GM19025 (cell line): ENCODE data around the gene MXRA7.
"Not testable (repeated sequence)": the region's sequence is repeated elsewhere in the genome, so short reads cannot be mapped to it uniquely, and the experiment has no call there.

Source experiments
- ATAC-seq: cut with Tn5 transposase; IDR thresholded peaks from one replicate; pipeline ENCODE4 v1.9.1; 2021; ENCODE audit warnings: mild to moderate bottlenecking, low read depth, moderate library complexity; ENCODE audit not compliant: unreplicated experiment

The MXRA7 gene

DNA sequence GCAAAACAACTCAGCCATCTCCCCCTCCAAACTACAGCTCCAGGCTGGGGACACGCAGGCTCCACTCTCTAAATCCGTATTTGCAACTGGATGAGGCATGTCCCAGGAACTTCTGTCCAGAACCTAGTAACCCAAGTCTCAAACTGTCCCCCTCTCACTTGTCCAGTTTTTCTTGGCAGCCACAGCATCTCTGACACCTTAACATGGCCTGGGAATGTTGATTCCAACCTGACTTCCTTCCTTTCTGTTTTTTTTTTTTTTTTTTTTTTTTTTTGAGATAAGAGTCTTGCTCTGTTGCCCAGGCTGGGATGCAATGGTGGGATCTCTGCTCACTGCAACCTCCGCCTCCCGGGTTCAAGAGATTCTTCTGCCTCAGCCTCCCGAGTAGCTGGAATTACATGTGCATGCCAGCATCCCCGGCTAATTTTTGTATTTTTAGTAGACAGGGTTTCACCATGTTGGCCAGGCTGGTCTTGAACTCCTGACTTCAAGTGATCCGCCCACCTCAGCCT is 12.2 kb downstream of the MXRA7 start:
- ATAC-seq = not testable (repeated sequence)

DNA sequence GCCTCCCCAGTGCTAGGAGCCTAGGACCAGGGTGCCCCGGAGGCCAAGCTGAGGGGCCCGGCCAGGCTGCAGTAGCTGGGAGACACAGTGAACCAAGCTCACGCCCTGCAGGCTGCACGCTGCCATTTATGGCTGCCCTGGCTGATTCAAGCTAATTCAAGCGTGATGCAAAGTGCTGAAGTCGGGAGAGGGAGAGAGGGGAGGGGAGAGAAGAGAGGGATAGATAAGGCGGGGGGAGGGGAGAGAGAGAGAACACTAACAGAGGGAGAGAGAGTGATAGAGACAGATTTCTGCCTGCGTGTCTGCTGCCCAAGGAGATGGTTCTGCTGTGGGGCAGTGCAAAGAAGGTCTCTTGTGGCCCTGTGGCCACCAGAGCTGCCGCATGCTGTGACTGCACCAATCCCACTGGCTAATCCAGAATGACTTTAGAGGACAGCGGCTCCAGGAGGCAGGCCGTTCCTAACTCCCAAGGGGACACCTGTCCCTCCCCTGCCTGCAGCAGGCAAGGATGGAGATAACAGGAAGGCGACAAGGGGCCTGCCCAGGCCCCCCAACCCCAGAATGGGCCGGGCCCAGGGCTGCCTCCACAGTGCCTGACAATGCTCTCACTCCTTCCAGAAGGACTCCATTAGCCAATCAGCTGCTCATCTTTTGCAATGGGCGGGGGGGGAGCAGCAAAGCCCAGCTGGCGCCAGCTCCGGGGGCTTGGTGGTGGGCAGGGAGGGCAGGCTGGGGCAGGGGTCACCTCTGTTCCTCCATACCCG is 12.9 kb downstream of the MXRA7 start:
- ATAC-seq = no peak

DNA sequence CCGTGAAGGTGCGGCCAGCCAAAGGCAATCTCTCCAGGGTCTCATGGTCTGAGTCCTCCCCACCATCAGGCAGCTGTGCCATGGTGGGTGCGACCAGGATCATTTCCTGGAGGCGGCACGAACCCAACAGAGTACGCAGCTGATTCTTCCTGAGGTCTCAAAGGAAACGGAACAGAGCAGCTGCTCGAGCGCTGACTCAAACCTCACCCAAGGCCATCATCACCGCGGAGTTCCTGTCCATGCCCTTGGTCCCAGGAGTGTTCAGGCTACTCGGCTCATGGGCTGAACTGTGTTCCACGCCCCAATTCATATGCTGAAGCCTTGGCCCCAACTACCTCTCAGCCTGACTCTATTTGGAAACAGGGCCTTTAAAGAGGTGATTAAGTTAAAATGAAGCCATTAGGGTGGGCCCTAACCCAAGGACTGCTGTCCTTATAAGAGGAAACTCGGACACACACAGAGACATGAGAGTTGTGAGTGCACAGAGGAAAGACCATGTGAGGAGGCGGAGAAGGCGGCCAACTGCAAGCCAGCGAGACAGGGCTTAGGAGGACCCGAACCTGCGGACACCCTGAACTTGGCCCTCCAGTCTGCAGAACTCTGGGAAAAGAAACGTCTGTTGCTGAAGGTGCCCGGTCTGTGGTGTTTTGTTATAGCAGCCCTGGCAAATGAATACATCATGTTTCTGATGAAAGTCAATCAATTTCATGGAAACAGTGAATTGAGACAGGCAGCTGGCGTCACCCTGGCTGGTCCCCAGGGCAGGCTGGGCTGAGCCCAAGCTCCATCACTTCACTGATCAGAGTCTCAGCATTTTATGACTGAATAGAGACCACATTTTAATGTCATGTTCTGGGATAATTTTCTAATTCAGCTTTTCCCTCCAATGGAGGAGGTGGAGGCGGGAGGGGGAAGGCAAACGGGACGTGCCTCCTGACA is 13.7 kb downstream of the MXRA7 start:
- ATAC-seq = peak; percentile 61

DNA sequence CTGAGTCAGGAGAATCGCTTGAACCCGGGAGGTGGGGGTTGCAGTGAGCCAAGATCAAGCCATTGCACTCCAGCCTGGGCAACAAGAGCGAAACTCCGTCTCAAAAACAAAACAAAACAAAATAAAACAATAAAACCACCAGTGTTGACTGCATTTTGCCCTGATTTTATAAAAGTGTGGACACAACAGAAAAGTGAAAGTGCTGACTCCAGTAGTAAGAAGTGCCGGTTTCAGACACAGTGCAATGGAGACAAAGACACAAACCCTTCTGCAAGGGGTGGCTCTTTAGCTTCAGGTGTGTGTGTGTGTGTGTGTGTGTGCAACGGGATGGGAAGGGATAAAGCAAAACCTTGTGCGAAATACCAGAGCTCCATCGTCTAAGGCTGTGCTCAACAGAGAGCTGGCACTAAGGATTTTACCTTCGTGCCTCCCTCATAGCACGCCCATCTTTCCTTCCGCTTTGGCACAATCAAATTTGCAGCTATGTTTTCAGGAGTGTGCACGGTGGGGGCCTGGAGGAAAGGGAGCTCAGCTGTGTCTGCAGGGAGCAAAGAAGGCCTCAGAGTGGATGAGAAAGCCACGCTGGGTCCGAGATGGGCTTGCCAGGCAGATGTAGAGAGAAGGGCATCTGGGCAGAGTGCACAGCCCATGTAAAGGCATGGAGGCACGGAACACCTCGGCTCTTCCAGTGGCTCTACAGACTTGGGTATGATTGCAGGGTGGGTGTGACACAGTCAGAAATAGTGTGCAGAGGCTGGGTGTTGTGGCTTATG is 15.5 kb downstream of the MXRA7 start:
- no peak for ATAC-seq

DNA sequence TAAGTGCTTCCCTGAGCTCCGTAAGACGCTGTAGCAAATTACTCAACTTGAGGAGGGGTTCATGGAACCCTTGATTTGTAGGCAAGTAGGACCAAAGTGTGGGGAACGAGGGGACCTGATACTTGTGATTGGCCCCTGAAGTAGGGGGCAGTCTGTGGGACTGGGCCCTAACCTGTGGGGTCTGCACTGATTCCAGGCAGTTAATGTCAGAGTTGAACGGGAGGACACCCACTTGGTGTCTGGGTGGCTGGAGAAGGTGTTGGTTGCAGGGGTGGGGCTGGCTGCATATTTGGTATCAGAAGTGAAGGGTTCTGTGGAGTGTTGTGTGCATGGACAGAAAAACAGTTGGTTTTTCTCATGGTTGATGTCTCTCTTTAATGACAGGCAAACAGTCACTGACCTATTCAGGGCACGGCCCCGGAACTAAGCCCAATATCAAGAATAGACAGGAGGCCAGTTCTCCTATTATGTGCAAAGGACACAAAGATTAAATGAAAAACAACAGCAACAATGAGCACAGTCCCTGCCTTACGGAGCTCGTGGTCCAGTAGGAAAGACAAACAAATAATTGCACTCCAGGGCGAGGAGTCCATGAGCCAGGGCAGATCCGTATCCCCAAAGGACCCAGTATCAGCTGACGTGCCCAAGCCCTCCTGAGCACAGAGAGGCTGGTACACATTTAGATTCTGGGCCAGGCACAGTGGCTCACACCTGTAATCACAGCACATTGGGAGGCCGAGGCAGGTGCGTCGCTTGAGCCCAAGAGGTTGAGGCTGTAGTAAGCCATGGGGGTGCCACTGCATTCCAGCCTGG is 19.2 kb downstream of the MXRA7 start:
- no peak for ATAC-seq

DNA sequence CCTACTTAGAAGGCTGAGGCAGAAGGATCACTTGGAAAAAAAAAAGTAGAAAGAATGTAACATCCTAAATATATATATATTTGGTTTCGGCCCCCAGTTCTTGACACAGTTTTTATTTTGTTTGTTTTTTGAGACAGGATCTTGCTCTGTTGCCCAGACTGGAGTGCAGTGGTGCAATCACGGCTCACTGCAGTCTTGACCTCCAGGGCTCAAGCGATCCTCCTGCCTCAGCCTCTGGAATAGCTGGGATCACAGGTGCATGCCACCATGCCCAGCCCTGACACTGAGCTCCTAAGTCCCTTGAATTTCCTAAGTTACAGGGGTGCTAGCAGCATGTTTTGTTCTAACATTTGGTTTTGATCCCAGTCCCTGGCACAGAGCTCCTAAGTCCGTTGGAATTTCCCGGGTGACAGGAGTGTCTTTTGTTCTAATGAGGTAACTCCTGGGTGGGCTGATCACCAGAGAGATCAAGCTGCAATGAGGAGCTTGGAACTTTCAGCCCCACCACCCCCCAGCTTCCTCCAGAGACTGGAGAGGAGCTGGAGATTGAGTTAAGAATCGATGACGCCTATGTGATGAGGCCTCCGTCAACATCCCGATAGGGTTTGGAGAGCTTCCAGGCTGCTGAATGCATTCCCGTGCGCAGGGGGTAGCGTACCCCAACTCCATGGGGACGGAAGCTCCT is 20.0 kb downstream of the MXRA7 start:
- no peak for ATAC-seq

DNA sequence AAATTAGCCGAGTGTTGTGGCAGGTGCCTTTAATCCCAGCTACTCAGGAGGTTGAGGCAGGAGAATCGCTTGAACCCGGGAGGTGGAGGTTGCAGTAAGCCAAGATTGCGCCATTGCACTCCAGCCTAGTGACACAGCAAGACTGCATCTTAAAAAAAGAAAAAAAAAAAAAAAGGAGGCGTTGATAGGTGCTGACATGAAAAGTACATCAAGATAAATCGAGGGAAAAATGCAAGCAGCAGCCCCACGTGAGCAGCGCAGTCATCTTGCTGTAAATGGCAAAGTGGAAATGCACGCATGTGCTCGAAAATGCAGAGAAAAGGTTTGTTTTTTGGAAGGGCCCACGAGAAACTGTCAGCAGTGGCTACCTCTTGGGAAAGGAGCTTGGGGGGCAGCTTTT is 20.9 kb downstream of the MXRA7 start:
- no peak for ATAC-seq

DNA sequence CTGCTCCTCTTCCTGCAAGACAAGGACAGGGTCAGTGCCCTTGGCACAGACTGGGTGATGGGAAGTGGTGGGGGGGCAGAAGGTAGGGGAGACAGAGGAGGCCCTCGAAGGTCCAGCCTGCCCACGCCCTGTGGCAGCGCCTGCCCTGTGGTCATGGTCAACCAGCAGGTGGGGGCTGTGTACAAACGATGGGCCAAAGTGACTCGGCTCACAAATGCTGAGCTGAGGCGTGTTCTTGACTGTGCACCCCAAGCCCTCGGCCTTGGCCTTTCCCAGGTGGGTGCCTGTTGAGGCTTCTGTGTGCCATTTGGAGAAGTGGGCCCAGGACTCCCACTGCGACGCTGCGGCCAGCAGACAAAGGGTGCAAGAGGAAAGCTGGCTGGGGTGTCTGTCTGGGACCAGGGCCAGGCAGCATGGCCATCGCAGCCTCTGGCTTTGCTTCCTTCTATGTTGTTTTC is 22.6 kb downstream of the MXRA7 start:
- ATAC-seq = no peak

DNA sequence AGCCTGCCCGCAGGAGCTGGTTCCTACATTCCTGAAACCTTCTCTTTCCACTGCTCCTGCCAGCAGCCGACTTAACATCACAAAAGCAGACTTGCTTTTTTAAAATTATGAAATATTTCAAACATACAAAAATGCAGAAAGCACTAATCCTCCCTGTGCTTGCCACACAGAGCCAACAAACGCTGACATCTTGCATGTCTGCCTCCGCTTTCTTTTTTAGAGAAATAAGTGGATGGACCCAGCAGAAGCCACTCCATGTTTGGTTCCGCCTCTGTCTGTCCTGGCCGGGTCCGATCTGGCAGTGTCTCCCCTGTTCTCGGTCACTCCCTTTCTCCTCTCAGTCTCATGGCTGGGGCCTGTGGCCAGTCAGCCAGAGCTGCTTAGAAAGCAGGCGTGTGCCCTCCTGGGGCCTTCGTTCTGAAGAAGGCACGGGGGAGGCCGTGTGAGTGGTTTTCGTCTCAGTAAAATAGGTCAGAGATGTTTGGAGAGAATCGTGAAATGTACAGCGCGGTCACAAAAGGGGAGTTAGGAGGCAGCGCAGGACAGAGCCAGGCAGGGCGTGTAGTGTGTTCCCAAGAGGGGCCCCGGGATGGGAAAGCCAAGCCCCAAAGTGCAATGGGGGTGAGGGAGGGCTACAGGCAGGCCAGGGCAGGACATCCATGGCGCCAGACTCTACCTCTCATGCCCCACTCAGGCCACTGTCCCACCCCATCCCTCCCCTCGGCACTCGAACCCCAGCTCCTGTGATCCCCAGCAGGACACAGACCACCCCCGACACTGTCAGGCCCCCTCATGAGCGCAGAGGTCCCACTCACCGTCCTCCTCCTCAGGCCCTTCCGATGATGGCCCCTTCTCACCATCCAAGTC is 23.2 kb downstream of the MXRA7 start:
- no peak for ATAC-seq

DNA sequence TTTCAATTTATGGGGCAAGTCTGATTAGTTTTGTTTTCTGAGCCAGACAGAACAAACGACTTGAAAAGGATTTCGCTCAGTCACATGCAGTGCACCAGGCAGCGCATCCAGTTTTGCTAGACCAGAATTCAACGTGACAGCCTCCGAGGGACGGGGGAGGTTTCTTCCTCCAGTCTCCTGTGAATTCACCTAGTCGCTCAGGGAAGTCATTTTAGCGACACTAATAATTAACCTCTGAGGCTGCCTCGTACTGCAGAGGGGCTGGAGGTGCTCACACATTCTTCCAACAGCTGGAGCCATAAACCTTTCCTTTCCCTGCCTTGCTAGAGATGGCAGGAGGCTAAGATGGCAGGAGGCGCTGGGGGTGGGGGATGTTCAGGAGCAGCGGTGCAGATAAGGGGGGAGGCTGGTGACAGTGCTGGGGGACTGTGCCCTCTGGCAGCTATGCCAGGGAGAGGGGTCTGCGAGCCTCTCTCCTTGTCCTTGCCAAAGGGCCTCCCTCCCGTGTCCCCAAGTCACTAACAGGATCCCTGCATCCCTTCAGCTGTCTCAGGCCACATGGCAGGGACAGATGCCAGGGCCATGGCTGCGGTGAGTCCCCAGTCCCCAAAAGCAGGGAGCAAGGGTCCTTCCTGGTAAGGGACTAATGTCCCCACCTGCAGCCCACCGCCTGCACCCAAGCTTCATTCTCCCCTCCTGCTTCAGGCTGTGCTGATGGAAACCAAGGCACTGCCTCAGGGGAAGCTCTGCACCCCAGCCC is 24.0 kb downstream of the MXRA7 start:
- ATAC-seq = no peak

DNA sequence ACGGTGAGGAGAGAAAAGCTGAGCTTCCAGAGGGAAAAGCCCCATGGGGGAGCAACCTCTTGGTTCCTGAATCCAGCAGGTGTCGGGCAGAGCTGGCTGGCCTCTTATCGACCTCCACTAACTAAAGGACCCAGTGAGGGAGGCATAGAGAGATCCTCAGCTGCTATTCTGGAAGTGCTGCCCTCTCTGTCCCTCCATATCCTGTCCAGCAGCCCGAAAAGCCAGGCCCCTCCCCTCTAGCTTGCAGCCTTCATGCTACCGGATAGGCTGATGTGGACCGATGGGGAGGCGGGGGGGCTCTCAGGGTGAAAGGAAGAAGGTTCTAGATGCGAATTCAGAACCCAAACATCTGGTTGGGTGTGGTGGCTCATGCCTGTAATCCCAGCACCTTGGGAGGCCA is 24.9 kb downstream of the MXRA7 start:
- ATAC-seq = no peak

DNA sequence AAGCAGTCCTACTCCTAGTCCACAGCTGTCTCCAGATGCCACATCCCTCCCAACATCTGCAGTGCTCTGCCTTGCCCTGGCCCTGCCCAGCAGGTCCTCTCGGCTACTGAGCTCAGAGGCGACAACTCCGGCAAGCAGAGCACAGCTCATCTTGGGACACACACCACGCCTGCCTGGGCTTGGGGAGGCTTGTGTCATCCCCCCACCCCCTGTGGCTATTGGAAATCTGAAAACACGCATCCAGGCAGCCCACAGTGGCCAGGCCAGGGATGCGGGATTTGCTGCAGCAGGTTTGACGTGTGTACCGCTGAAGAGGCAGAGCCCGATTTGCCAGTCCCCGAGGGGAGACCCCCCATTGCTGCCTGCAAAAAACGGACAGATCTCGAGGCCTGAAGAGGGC is 25.4 kb downstream of the MXRA7 start:
- ATAC-seq = no peak

DNA sequence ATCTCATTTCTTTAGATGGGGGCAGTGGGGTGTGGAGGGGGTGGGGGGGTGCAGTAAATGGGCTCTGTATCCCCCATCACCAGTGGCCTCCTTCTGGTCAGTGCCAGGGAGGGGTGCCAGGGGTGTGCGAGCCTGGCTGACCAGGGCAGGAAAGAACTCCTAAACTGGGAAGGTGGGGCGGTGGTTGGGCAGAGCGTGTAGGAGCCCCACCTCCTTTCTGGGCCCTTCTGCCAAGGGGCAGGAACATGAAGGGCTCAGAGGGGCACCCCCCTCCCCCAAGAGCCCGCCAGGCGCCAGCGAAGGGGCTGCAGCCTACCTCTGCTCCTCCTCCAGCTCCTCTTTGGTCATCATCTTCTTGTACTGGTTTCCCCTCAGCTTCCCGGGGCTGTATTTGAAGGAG is 26.0 kb downstream of the MXRA7 start:
- ATAC-seq = no peak

DNA sequence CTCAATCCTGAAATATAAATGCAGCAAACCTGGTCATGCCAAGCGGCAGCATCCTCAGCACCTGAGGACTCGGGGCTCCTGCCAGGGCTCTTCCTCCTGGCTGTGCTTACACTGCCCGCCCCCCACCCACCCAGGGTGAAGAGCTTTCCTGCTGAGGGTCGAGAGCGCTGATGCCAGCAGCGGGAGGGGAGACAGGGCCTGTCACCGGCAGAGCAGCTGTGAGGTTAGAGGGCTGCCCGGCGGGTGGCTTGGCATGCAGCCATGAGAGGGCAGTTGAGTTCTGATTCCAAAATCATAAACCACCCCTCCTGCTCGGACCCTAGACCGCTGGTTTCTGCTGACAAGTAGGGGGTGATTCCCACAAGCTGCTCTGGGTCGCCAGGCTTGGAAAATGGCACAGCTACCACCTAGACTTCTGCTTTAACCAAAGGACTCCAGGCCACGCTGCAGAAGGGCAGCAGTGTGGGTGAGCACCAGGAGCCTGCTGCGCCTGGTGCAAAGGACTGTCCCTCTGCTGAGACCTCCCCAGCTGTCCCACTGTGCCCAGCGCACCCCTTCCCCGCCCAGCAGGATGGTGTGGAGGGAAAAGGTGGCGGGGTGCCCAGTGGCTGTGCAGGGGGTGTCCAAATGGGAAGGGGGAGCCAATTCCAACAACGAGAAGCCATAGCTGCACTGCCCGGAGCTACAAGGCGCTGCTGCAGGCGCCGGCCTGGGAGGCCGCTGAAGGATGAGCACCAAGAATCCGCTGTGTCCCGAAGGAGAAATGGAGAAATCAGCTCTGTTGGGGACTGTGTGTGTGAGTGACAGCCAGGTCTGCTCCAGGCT is 26.6 kb downstream of the MXRA7 start:
- ATAC-seq = no peak

DNA sequence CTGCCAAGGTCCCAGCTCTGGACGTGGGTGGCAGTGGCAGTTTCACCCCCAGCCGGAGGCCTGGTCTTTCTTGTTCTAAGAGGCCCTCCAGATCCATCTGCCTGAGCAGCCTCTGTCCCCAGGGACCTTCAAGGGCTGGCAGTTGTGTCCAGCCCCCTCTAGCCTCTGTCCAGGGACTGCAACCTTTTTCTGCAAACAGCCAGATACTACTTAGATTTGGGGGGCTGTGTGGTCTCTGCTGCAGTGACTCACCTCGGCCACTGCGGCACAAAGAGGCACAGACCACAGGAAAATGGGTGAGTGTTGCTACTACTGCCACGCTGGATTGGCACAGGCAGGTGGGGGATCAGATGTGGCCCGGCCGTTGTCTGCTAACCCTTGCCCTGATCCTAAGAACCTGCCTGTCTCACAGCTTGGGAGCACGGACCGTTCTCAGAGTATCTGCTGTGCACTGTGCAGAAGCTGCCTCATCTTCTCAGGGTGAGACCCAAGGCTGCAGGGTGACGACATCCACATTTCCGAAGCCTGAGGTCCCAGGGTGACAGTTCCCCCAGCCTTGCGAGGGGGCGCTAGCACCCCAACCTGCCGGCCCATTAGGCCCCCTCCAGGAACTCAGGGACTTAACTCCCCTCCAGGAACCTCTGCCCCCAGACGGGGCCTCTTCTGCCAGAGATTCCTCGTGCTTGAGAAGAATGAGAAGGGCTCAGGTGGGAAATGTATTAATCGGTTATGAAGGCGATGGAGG is 27.6 kb downstream of the MXRA7 start:
- no peak for ATAC-seq

DNA sequence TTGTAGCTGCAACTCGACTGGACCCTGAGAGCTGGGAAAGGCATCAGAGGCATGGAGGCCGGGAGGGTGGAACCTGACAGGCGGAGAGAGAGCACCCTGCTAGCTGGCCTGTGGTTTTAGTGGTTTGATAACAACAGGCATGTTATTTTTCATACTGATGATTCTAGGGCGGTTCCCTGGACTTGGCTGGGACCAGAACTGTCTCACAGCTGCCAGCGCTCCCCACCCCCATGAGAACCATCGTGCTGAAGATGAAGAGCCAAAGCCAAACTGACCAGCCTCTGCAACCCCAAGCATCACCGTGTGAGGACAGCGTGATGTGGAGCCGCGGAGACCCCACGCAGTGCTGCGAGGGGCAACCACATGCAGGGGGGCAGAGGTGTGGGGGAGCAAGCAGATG is 28.5 kb downstream of the MXRA7 start:
- ATAC-seq = no peak
